Small intestine (tissue), 16 donors: ENCODE measurements around the gene HTT-AS. TPM values are rescaled to one million over a fixed set of nuclear protein-coding genes. Genes with fewer than 3 reads are reported as not detected.

Source experiments
- DNase-seq, 2 donors: peaks; one replicate each; pipeline versions ENCODE4 v3.0.0 to v3.0.0-alpha.2; 2013
- FAIRE-seq: peaks from 2 replicates; lab custom pipeline; 2012; peaks lifted over from hg19 to GRCh38; lab: Jason Lieb, UNC
- H3K27ac ChIP-seq, 3 donors: one replicate each; pipeline ENCODE4 v1.5.1; 2013; ENCODE audit warnings: low read length in 2 of 3, mild to moderate bottlenecking in 2 of 3, control low read depth in 1 of 3, inconsistent platforms in 1 of 3, low read depth in 1 of 3, moderate library complexity in 1 of 3
- H3K27me3 ChIP-seq, 3 donors: one replicate each; pipeline ENCODE4 v1.6.1; 2013; ENCODE audit warnings: low read length in 3 of 3, inconsistent platforms in 1 of 3; ENCODE audit not compliant: control insufficient read depth in 3 of 3, insufficient read depth in 3 of 3
- H3K36me3 ChIP-seq, 3 donors: one replicate each; pipeline ENCODE4 v1.6.1; 2013; ENCODE audit warnings: low read length in 3 of 3, inconsistent platforms in 1 of 3, low read depth in 1 of 3, mild to moderate bottlenecking in 1 of 3, moderate library complexity in 1 of 3; ENCODE audit not compliant: control insufficient read depth in 3 of 3, insufficient read depth in 2 of 3
- H3K4me1 ChIP-seq, 3 donors: one replicate each; pipeline ENCODE4 v1.6.1; 2013; ENCODE audit warnings: low read length in 2 of 3, inconsistent platforms in 1 of 3, low read depth in 1 of 3, mild to moderate bottlenecking in 1 of 3, moderate library complexity in 1 of 3; ENCODE audit not compliant: control insufficient read depth in 3 of 3, insufficient read depth in 2 of 3
- H3K4me3 ChIP-seq, 3 donors: one replicate each; pipeline ENCODE4 v1.5.1; 2013; ENCODE audit warnings: low read length in 3 of 3, control low read depth in 1 of 3, inconsistent platforms in 1 of 3, low read depth in 1 of 3, mild to moderate bottlenecking in 1 of 3, moderate library complexity in 1 of 3
- H3K9me3 ChIP-seq, 2 donors: one replicate each; pipeline ENCODE4 v1.6.1; 2013; ENCODE audit warnings: low read depth in 1 of 2, low read length in 1 of 2; ENCODE audit not compliant: control insufficient read depth in 2 of 2, insufficient read depth in 1 of 2
- WGBS, 3 donors: extraction: QIAGEN DNeasy Blood & Tissue Kit; methylation state at CpG; one replicate each; pipeline ENCODE4 v1.1.7; 2013; 5-methylcytosine and 5-hydroxymethylcytosine counted together
- long read RNA-seq, 10 donors: transcript quantifications; one replicate each; lab custom pipeline, GENCODE V29; 2026
- polyA plus RNA-seq, 4 donors: library from polyadenylated mRNA; stranded (reverse) in 3 of 4; unstranded in 1 of 4; fragments of 200-250 nt in 3 of 4; fragments of 120-200 nt in 1 of 4; gene quantifications; one replicate each; pipeline versions ENCODE4 v1.2.1 to v1.2.3, GENCODE V29; 2013
- donor health status: healthy with polysubstance abuse.
- donor health status: control.
- donor health status: control.
- donor health status: Bipolar disorder and iron deficiency.
- donor health status: healthy.

HTT-AS gene
- not detected for polyA plus RNA-seq
- long read RNA-seq, donor 1, result 0 reads
- long read RNA-seq, donor 2, result 0 reads
- long read RNA-seq, donor 3, result 0 reads
- long read RNA-seq, donor 4, result 0 reads
- long read RNA-seq, donor 5, result 0 reads
- long read RNA-seq, donor 6, result 0 reads
- long read RNA-seq, donor 7, result 0 reads
- long read RNA-seq, donor 8, result 0 reads
- long read RNA-seq, donor 9, result 0 reads
- long read RNA-seq, donor 10, result 0 reads

- peak; percentile 94 to 98 for DNase-seq
- H3K27ac ChIP-seq, result peak within 1 kb of the TSS; percentile 83 to 99 (median 96)
- H3K27me3 ChIP-seq, result no peaks in the 10 kb centered on the region
- H3K4me1 ChIP-seq, result peaks cover 4 to 19% (median 5%) of the 10 kb centered on the region in 3 donors
- peak within 1 kb of the TSS; percentile 84 to 95 (median 86) for H3K4me3 ChIP-seq
- no peaks in the 10 kb centered on the region for H3K9me3 ChIP-seq
- H3K36me3 ChIP-seq, result no peaks in the 10 kb centered on the region
- no peak for FAIRE-seq
- WGBS, 3 donors, result 0 to 2% (median 0%) methylated on average over 47 to 81 of the region's 81 CpGs
Measured at GRCh38 chr4:3074078-3074845, at the start of gene HTT-AS, which contains the start of gene HTT. Gene HTT-AS, minus strand, starts transcription at chr4:3074538. Gene HTT, plus strand, starts transcription at chr4:3074681. Its CDS starts 145 bp downstream, at chr4:3074826.

GRCh38 chr4:3123181-3123671 is 48.9 kb upstream of the HTT-AS start:
- Histone ChIP-seq H3K4me1 (no peaks in the 10 kb centered on the region), H3K36me3 (peaks cover 7 to 52% (median 26%) of the 10 kb centered on the region in 3 donors), H3K27me3 (no peaks in the 10 kb centered on the region), H3K9me3 (no peaks in the 10 kb centered on the region), H3K4me3 (no peak overlapping the region), H3K27ac (peak overlapping the region in 1 of 3 donors; percentile 55)
- no peak for FAIRE-seq
- DNase-seq, result peak in 1 of 2 donors; percentile 22
- 48 to 72% (median 67%) methylated on average over 3 of the region's 3 CpGs for WGBS, 3 donors

- no peaks in the 10 kb centered on the region for H3K9me3 ChIP-seq
- H3K27me3 ChIP-seq, result no peaks in the 10 kb centered on the region
- no peak overlapping the region for H3K4me3 ChIP-seq
- FAIRE-seq (no peak), DNase-seq (no peak)
- H3K4me1 ChIP-seq, result no peaks in the 10 kb centered on the region
- WGBS, 3 donors, result 54 to 83% (median 81%) methylated on average over 9 of the region's 9 CpGs
- peaks cover 2 to 46% (median 21%) of the 10 kb centered on the region in 3 donors for H3K36me3 ChIP-seq
- peak overlapping the region in 1 of 3 donors; percentile 84 for H3K27ac ChIP-seq
Measured at GRCh38 chr4:3122081-3122563, 47.8 kb upstream of the HTT-AS start.

- peak overlapping the region in 1 of 3 donors; percentile 84 for H3K27ac ChIP-seq
- H3K36me3 ChIP-seq, result peaks cover 0 to 41% (median 23%) of the 10 kb centered on the region in 3 donors
- FAIRE-seq (no peak), DNase-seq (no peak)
- H3K27me3 ChIP-seq, result no peaks in the 10 kb centered on the region
- no peak overlapping the region for H3K4me3 ChIP-seq
- no peaks in the 10 kb centered on the region for H3K9me3 ChIP-seq
- WGBS, 3 donors, result 94 to 98% (median 98%) methylated on average over 2 of the region's 2 CpGs
- H3K4me1 ChIP-seq, result no peaks in the 10 kb centered on the region
Measured at GRCh38 chr4:3121596-3121995, 47.3 kb upstream of the HTT-AS start.

GRCh38 chr4:3121110-3121509 is 46.8 kb upstream of the HTT-AS start:
- no peak for FAIRE-seq
- Histone ChIP-seq H3K36me3 (peaks cover 0 to 42% (median 23%) of the 10 kb centered on the region in 3 donors), H3K4me3 (no peak overlapping the region), H3K27ac (no peak overlapping the region), H3K27me3 (no peaks in the 10 kb centered on the region), H3K4me1 (no peaks in the 10 kb centered on the region), H3K9me3 (no peaks in the 10 kb centered on the region)
- WGBS, 3 donors, result 91 to 98% (median 94%) methylated on average over 9 of the region's 9 CpGs
- DNase-seq, result no peak

GRCh38 chr4:3119464-3119863 is 45.1 kb upstream of the HTT-AS start:
- no peaks in the 10 kb centered on the region for H3K4me1 ChIP-seq

GRCh38 chr4:3118312-3118711 is 44.0 kb upstream of the HTT-AS start:
- peaks cover 2 to 50% (median 32%) of the 10 kb centered on the region in 3 donors for H3K36me3 ChIP-seq
- 91 to 93% (median 92%) methylated on average over 8 of the region's 8 CpGs for WGBS, 3 donors
- no peak for FAIRE-seq
- H3K4me1 ChIP-seq, result no peaks in the 10 kb centered on the region
- H3K27ac ChIP-seq, result no peak overlapping the region
- no peak overlapping the region for H3K4me3 ChIP-seq
- DNase-seq, result no peak
- no peaks in the 10 kb centered on the region for H3K27me3 ChIP-seq
- H3K9me3 ChIP-seq, result no peaks in the 10 kb centered on the region

More at GRCh38 chr4:3119464-3119863, 45.1 kb upstream of the HTT-AS start:
- H3K27ac ChIP-seq, result no peak overlapping the region
- H3K36me3 ChIP-seq, result peaks cover 2 to 45% (median 32%) of the 10 kb centered on the region in 3 donors
- DNase-seq (no peak), FAIRE-seq (no peak)
- no peaks in the 10 kb centered on the region for H3K9me3 ChIP-seq
- WGBS, 3 donors, result 87 to 92% (median 89%) methylated on average over 2 of the region's 2 CpGs
- no peaks in the 10 kb centered on the region for H3K27me3 ChIP-seq
- H3K4me3 ChIP-seq, result no peak overlapping the region

GRCh38 chr4:3116955-3117354 is 42.6 kb upstream of the HTT-AS start:
- H3K9me3 ChIP-seq, result no peaks in the 10 kb centered on the region
- no peaks in the 10 kb centered on the region for H3K27me3 ChIP-seq
- FAIRE-seq (no peak), DNase-seq (no peak)
- no peak overlapping the region for H3K27ac ChIP-seq
- no peak overlapping the region for H3K4me3 ChIP-seq
- H3K36me3 ChIP-seq, result peaks cover 4 to 54% (median 33%) of the 10 kb centered on the region in 3 donors
- H3K4me1 ChIP-seq, result no peaks in the 10 kb centered on the region
- 67 to 96% (median 87%) methylated on average over 2 of the region's 2 CpGs for WGBS, 3 donors
